ENCODE data around the gene LPIN2.

GRCh38 chr18:3061581-3062312 is 48.8 kb upstream of the LPIN2 start:
- TF ChIP-seq CTCF (IDR thresholded peaks at IDR 0.05): no peak
- no peak for TF ChIP-seq POLR2AphosphoS5 (IDR thresholded peaks at IDR 0.05)

Measured in breast epithelium (tissue), 3 donors.